OCI-LY7 (cell line): Measurements from ENCODE around the gene ATP5F1B. TPM values are rescaled to one million over a fixed set of nuclear protein-coding genes. Genes with fewer than 3 reads are reported as not detected.

ENCODE experiments used
- BruUV-seq: library from RNA; stranded (reverse); fragments of 400-500 nt; replicated peaks from 2 replicates; lab custom pipeline; 2021; lab: Mats Ljungman, UMichigan
- CTCF ChIA-PET: fragments of 300-600 bp; sonication (Branson Sonifier 250); formaldehyde crosslinking; loops from one replicate; lab custom pipeline; 2022; ENCODE audit warnings: antibody characterized with exemption; ENCODE audit not compliant: unreplicated experiment; lab: Charles Lee
- POLR2A ChIA-PET: fragments of 300-600 bp; sonication (Branson Sonifier 250); formaldehyde crosslinking; loops from one replicate; lab custom pipeline; 2022; ENCODE audit warnings: antibody characterized with exemption; lab: Charles Lee
- DNase-seq: peaks from one replicate; pipeline ENCODE4 v3.0.0-alpha.2; 2015; ENCODE audit warnings: low spot score
- H2AFZ ChIP-seq: fragments of 200-600 bp; sonication (generic), shearing (Covaris generic); 2 replicates; pipeline ENCODE4 v1.6.1; 2014; ENCODE audit warnings: mild to moderate bottlenecking, antibody characterized with exemption, low read length, moderate library complexity
- H3K27ac ChIP-seq: fragments of 200-600 bp; sonication (generic); 2 replicates; pipeline ENCODE4 v1.5.1; 2014; ENCODE audit warnings: mixed run types, low read depth, mild to moderate bottlenecking, moderate library complexity, low read length, inconsistent platforms; ENCODE audit not compliant: poor library complexity, severe bottlenecking
- H3K36me3 ChIP-seq: fragments of 200-600 bp; sonication (generic); 2 replicates; pipeline ENCODE4 v1.6.1; 2014; ENCODE audit warnings: mild to moderate bottlenecking, antibody characterized with exemption, low read length, moderate library complexity, mixed read lengths; ENCODE audit not compliant: insufficient read depth
- H3K4me1 ChIP-seq: fragments of 200-600 bp; sonication (generic); 2 replicates; pipeline ENCODE4 v1.5.1; 2014; ENCODE audit warnings: mild to moderate bottlenecking, low read length; ENCODE audit not compliant: insufficient read depth, poor library complexity, severe bottlenecking
- H3K4me2 ChIP-seq: fragments of 200-600 bp; sonication (generic); 2 replicates; pipeline ENCODE4 v1.6.1; 2014; ENCODE audit warnings: mild to moderate bottlenecking, low read length
- H3K4me3 ChIP-seq: fragments of 200-600 bp; sonication (generic); 2 replicates; pipeline ENCODE4 v1.5.1; 2014; ENCODE audit warnings: mild to moderate bottlenecking, low read depth, low read length; ENCODE audit not compliant: poor library complexity, severe bottlenecking
- H3K79me2 ChIP-seq: fragments of 200-600 bp; sonication (generic); 2 replicates; pipeline ENCODE4 v1.6.1; 2016; ENCODE audit warnings: low read depth, mild to moderate bottlenecking, low read length, moderate library complexity, mixed read lengths; ENCODE audit not compliant: insufficient read depth
- H3K9me2 ChIP-seq: fragments of 200-600 bp; sonication (generic); 2 replicates; pipeline ENCODE4 v1.6.1; 2016; ENCODE audit warnings: mild to moderate bottlenecking, low read length, mixed read lengths; ENCODE audit not compliant: insufficient read depth
- H3K9me3 ChIP-seq: fragments of 200-600 bp; sonication (generic); 2 replicates; pipeline ENCODE4 v1.6.1; 2014; ENCODE audit warnings: mild to moderate bottlenecking, mixed run types, low read length, mixed read lengths
- H4K20me1 ChIP-seq: fragments of 200-600 bp; sonication (generic); 2 replicates; pipeline ENCODE4 v1.6.1; 2014; ENCODE audit warnings: mild to moderate bottlenecking, antibody characterized with exemption, low read length, moderate library complexity, mixed read lengths; ENCODE audit not compliant: insufficient read depth
- CTCF ChIP-seq: fragments of 200-600 bp; sonication (generic); conservative IDR thresholded peaks from 2 replicates; pipeline ENCODE4 v1.5.1; 2014; ENCODE audit warnings: mild to moderate bottlenecking, antibody characterized with exemption, low read length, moderate library complexity, mixed read lengths
- EZH2phosphoT487 ChIP-seq: fragments of 200-600 bp; sonication (generic); IDR thresholded peaks from 2 replicates; pipeline ENCODE4 v1.6.1; 2018; ENCODE audit warnings: low read depth, borderline replicate concordance, mild to moderate bottlenecking, mixed run types, antibody characterized with exemption, low read length, moderate library complexity, mixed read lengths
- intact Hi-C: fragments of 100-400 bp; cut with micrococcal nuclease; formaldehyde crosslinking; loops from one replicate; pipeline ENCODE4 v1.10.0; 2022; ENCODE audit not compliant: unreplicated experiment
- total RNA-seq, 2 experiments: library from RNA; depleted of rRNA in 1 of 2; stranded (reverse); fragments of >200 nt in 1 of 2; shearing (Covaris generic) in 1 of 2; gene quantifications; 2 replicates each; pipeline ENCODE4 v1.2.3, GENCODE V29; 2014 to 2022

Gene ATP5F1B
- total RNA-seq, 2 experiments from 2014 or later = 385 to 732 TPM

GRCh38 chr12:56593909-56594621 is 51.7 kb downstream of the ATP5F1B start:
- no peak overlapping the region for H3K4me2 ChIP-seq
- no peaks in the 10 kb centered on the region for H3K9me3 ChIP-seq
- intact Hi-C loops = loop anchor here (1.0 to 5.0 kb wide), 2 partner anchors 42 to 82 kb away; no protein-coding TSS in a partner anchor
- POLR2A ChIA-PET = interaction anchor here (0.5 to 1.0 kb wide), 3 partner anchors 42 to 73 kb away, joined by 3 to 7 read pairs (median 6); partner anchors contain the start of gene RBMS2
- no peak overlapping the region for H3K27ac ChIP-seq
- no peak overlapping the region for H2AFZ ChIP-seq
- no peaks in the 10 kb centered on the region for H4K20me1 ChIP-seq
- H3K36me3 ChIP-seq = peaks cover 33% of the 10 kb centered on the region
- BruUV-seq = no TSS peak
- TF ChIP-seq CTCF (peak; percentile 87), EZH2phosphoT487 (no peak)
- peak; percentile 72 for DNase-seq
- no peak overlapping the region for H3K4me3 ChIP-seq
- H3K4me1 ChIP-seq = peaks cover 8% of the 10 kb centered on the region
- no peaks in the 10 kb centered on the region for H3K9me2 ChIP-seq
- no peaks in the 10 kb centered on the region for H3K79me2 ChIP-seq
- CTCF ChIA-PET = interaction anchor here (1.0 kb wide), 1 partner anchor 94 kb away, joined by 4 read pairs; no protein-coding TSS in a partner anchor

- Histone ChIP-seq H3K9me3 (no peaks in the 10 kb centered on the region), H3K9me2 (no peaks in the 10 kb centered on the region), H3K79me2 (no peaks in the 10 kb centered on the region), H3K4me1 (peaks cover 24% of the 10 kb centered on the region), H3K4me3 (no peak overlapping the region), H3K36me3 (peaks cover 12% of the 10 kb centered on the region), H3K27ac (no peak overlapping the region), H4K20me1 (no peaks in the 10 kb centered on the region), H3K4me2 (no peak overlapping the region), H2AFZ (no peak overlapping the region)
- no peak for TF ChIP-seq CTCF
- TF ChIP-seq EZH2phosphoT487 = no peak
- DNase-seq = no peak
- ChIA-PET POLR2A (interaction anchor here (0.7 kb wide), 1 partner anchor 188 kb away, joined by 3 read pairs; no protein-coding TSS in a partner anchor), CTCF (no interaction called here)
- intact Hi-C loops = loop anchor here (5.0 kb wide), 1 partner anchor 80 kb away; no protein-coding TSS in a partner anchor
- no TSS peak for BruUV-seq
Measured at GRCh38 chr12:56591961-56592360, 53.8 kb downstream of the ATP5F1B start.

- POLR2A ChIA-PET = interaction anchor here (0.7 to 1.1 kb wide), 2 partner anchors 70 to 83 kb away, joined by 3 to 5 read pairs; partner anchors contain the start of gene RBMS2
- Histone ChIP-seq H3K79me2 (no peaks in the 10 kb centered on the region), H3K9me3 (no peaks in the 10 kb centered on the region), H2AFZ (no peak overlapping the region), H3K4me2 (no peak overlapping the region), H3K9me2 (no peaks in the 10 kb centered on the region), H3K4me1 (peaks cover 22% of the 10 kb centered on the region), H3K4me3 (no peak overlapping the region), H4K20me1 (no peaks in the 10 kb centered on the region), H3K27ac (no peak overlapping the region), H3K36me3 (peaks cover 10% of the 10 kb centered on the region; the same call in 1 of the 2 replicates)
- CTCF ChIA-PET = interaction anchor here (0.5 to 1.1 kb wide), 3 partner anchors 10 to 46 kb away, joined by 3 to 4 read pairs (median 3); no protein-coding TSS in a partner anchor
- BruUV-seq = no TSS peak
- intact Hi-C loops = loop anchor here (5.0 kb wide), 1 partner anchor 79 kb away; no protein-coding TSS in a partner anchor
- no peak for DNase-seq
- TF ChIP-seq EZH2phosphoT487 (no peak), CTCF (no peak)
Measured at GRCh38 chr12:56591126-56591525, 54.7 kb downstream of the ATP5F1B start.
